NAMALWA (cell line): ENCODE results near the gene USH1G.
"Not testable (repeated sequence)": the region's sequence is repeated elsewhere in the genome, so short reads cannot be mapped to it uniquely, and the experiment has no call there.

Experiments
- DNase-seq: peaks from one replicate; pipeline ENCODE4 v3.0.0-alpha.2; 2015; ENCODE audit warnings: low spot score

Gene USH1G

GRCh38 chr17:74922694-74923537, at the start of gene USH1G:
Gene USH1G, minus strand, starts transcription at chr17:74923255. Its CDS starts 182 bp downstream, at chr17:74923073.
- DNase-seq, result no peak

- peak; percentile 76 for DNase-seq
Measured at GRCh38 chr17:74972107-74972972, 49.3 kb upstream of the USH1G start, which contains the start of gene HID1. Gene HID1, minus strand, starts transcription at chr17:74972759. Its CDS starts 103 bp downstream, at chr17:74972656.

GRCh38 chr17:74971842-74972106, 48.7 kb upstream of the USH1G start:
- DNase-seq, result no peak

- no peak for DNase-seq
Measured at GRCh38 chr17:74971069-74971841, 48.2 kb upstream of the USH1G start.

GRCh38 chr17:74970395-74970794, 47.3 kb upstream of the USH1G start:
- DNase-seq, result no peak

- DNase-seq, result not testable (repeated sequence)
Measured at GRCh38 chr17:74969501-74969900, 46.4 kb upstream of the USH1G start.

- no peak for DNase-seq
Measured at GRCh38 chr17:74968361-74968780, 45.3 kb upstream of the USH1G start.

- no peak for DNase-seq
Measured at GRCh38 chr17:74964988-74965622, 42.0 kb upstream of the USH1G start.

GRCh38 chr17:74964246-74964761, 41.2 kb upstream of the USH1G start:
- no peak for DNase-seq

GRCh38 chr17:74963656-74964055, 40.6 kb upstream of the USH1G start:
- no peak for DNase-seq

GRCh38 chr17:74962622-74963394, 39.8 kb upstream of the USH1G start:
- no peak for DNase-seq

GRCh38 chr17:74961657-74962350, 38.7 kb upstream of the USH1G start:
- peak; percentile 84 for DNase-seq

GRCh38 chr17:74960570-74961342, 37.7 kb upstream of the USH1G start:
- peak; percentile 87 for DNase-seq

GRCh38 chr17:74959826-74960515, 36.9 kb upstream of the USH1G start:
- DNase-seq, result no peak

- DNase-seq, result peak; percentile 80
Measured at GRCh38 chr17:74957935-74958740, 35.1 kb upstream of the USH1G start.

- DNase-seq, result no peak
Measured at GRCh38 chr17:74956093-74956492, 33.0 kb upstream of the USH1G start.

- no peak for DNase-seq
Measured at GRCh38 chr17:74954665-74955421, 31.8 kb upstream of the USH1G start.
